ENCODE results near the gene ZFHX3.

Gene ZFHX3

GRCh38 chr16:72752004-72752695 is 295.8 kb downstream of the ZFHX3 start:
- no peak overlapping the region for H3K4me3 ChIP-seq (ENCODE audit: control insufficient read depth, low read depth, low read length)
- no peak for TF ChIP-seq CTCF (conservative IDR thresholded peaks at IDR 0.05; ENCODE audit: control insufficient read depth, insufficient read depth, low read depth, low read length)
- no peak for DNase-seq (ENCODE audit: low read depth)

GRCh38 chr16:72751076-72751475 is 296.9 kb downstream of the ZFHX3 start:
- TF ChIP-seq CTCF (conservative IDR thresholded peaks at IDR 0.05; ENCODE audit: control insufficient read depth, insufficient read depth, low read depth, low read length): no peak
- DNase-seq (ENCODE audit: low read depth): no peak
- no peak overlapping the region for H3K4me3 ChIP-seq (ENCODE audit: control insufficient read depth, low read depth, low read length)

- no peak overlapping the region for H3K4me3 ChIP-seq (ENCODE audit: control insufficient read depth, low read depth, low read length)
- TF ChIP-seq CTCF (conservative IDR thresholded peaks at IDR 0.05; ENCODE audit: control insufficient read depth, insufficient read depth, low read depth, low read length): no peak
- no peak for DNase-seq (ENCODE audit: low read depth)
These were observed 298.8 kb downstream of the ZFHX3 start for GRCh38 chr16:72749091-72749490.

GRCh38 chr16:72744076-72744793 is 303.7 kb downstream of the ZFHX3 start:
- no peak overlapping the region for H3K4me3 ChIP-seq (ENCODE audit: control insufficient read depth, low read depth, low read length)
- DNase-seq (ENCODE audit: low read depth): no peak
- no peak for TF ChIP-seq CTCF (conservative IDR thresholded peaks at IDR 0.05; ENCODE audit: control insufficient read depth, insufficient read depth, low read depth, low read length)

- DNase-seq (ENCODE audit: low read depth): no peak
- no peak for TF ChIP-seq CTCF (conservative IDR thresholded peaks at IDR 0.05; ENCODE audit: control insufficient read depth, insufficient read depth, low read depth, low read length)
- no peak overlapping the region for H3K4me3 ChIP-seq (ENCODE audit: control insufficient read depth, low read depth, low read length)
These were observed 304.7 kb downstream of the ZFHX3 start for GRCh38 chr16:72743011-72743761.

GRCh38 chr16:72740347-72740746 is 307.6 kb downstream of the ZFHX3 start:
- no peak overlapping the region for H3K4me3 ChIP-seq (ENCODE audit: control insufficient read depth, low read depth, low read length)
- TF ChIP-seq CTCF (conservative IDR thresholded peaks at IDR 0.05; ENCODE audit: control insufficient read depth, insufficient read depth, low read depth, low read length): no peak
- DNase-seq (ENCODE audit: low read depth): no peak
